GM21737 (cell line): ENCODE measurements around the gene UTP14C.
"Not testable (repeated sequence)": the region's sequence is repeated elsewhere in the genome, so short reads cannot be mapped to it uniquely, and the experiment has no call there.

Experiments used
- ATAC-seq: cut with Tn5 transposase; IDR thresholded peaks from one replicate; pipeline ENCODE4 v1.9.1; 2021; ENCODE audit warnings: mild to moderate bottlenecking, moderate library complexity; ENCODE audit not compliant: unreplicated experiment

The UTP14C gene

DNA sequence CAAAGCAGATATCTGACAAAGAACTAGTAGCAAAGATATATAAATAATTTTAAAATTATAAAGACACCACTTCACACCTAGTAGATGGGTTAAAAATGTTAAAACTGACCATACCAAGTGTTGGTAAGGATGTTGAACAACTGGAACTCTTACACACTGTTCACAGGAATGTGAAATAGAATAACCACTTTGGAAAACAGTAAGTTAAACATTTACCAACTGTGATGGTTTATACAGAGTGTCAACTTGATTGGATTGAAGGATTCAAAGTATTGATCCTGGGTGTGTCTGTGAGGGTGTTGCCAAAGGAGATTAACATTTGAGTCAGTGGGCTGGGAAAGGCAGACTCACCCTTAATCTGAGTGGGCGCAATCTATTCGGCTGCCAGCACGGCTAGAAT lies 19.2 kb downstream of the UTP14C start:
- no peak for ATAC-seq

GRCh38 chr13:52047463-52047862 lies 23.0 kb downstream of the UTP14C start:
- ATAC-seq, result no peak

DNA sequence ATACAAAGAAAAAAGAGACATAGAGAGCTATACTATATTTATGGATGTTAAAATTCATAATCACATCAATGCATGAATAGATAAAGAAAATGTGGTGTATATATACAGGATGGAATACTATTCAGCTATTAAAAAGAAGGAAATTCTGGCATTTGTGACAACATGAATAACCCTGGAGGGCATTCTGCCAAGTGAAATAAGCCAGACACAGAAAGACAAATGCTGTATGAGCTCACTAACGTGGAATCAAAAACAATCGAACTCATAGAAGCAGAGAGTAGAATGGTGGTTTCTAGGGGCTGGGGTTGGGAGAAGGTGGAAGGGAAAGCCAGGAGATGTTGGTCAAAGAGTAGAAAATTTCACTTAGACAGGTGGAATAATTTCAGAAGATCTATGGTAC lies 24.0 kb downstream of the UTP14C start:
- no peak for ATAC-seq

- ATAC-seq, result no peak
These were observed 26.9 kb downstream of the UTP14C start for GRCh38 chr13:52051400-52051799.

DNA sequence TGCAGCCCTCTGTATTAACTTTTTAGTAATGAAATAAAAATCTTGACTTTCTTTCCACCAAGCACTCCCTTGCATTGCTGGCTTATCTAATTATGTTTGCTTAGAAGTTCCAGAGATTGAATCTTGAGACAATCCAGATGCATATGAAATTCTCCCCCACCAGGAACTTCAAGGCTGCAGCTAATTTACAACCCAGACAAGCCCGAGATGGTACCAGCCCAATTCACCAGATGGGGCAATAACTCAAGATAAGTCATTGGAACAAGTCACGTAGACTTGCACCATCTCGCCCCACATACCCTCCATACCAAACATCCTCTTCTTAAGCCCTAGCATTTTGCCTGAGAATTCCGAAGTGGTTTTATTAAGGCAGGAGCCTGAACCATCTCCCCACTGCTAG lies 29.0 kb downstream of the UTP14C start:
- no peak for ATAC-seq

- ATAC-seq, result not testable (repeated sequence)
These were observed 36.6 kb downstream of the UTP14C start for GRCh38 chr13:52061064-52061463.

DNA sequence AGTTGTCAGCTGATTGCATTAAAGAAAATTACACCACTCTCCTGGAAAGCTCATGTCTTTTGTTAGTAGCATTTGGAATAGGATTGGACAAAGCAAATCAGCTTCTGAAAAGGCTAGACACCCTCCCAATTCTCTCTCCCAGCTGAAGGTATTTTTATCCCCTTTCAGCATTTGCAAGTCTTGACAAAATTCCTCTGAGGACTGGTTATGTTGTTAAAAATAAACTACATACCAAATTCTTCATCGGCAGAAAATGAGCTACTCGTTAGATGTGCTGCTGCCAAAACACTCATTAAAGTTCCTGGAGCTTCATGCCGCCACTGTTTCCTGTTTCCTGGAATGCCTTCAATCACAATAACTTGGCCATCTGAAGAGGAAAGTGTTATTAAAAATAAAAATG lies 37.1 kb downstream of the UTP14C start:
- no peak for ATAC-seq

- no peak for ATAC-seq
These were observed 42.7 kb downstream of the UTP14C start for GRCh38 chr13:52067237-52067636.

DNA sequence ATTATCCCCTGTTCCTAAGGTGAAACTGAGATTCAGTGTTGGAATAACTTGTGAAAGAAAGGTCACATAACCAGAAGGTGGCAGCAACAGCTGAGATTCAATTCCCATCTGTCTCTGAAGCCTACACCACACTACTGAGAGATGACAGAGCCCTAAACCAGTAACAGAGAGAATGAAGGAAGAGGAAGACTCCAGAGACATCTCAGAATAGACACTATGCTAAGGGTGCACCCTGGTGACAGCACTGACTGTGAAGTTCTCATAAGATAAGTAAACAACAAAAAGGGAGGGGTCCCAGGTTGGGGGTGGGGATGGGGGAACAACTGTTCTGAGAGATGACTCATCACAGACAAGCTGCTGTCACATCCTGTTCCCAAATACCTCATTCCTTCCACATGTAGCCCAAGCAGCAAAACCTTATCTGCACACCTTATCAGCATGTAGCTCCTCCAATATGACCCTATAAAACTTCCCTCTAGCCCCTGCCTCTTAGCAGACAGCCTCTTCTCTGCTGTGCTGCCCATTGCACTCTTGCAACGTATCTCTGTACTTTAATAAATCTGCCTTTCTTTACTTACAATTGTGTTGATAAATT lies 46.5 kb downstream of the UTP14C start:
- no peak for ATAC-seq
